K562 (cell line): ENCODE data around the gene CD248. TPM values are rescaled to one million over a fixed set of nuclear protein-coding genes. Genes with fewer than 3 reads are reported as not detected.

Source experiments
- ATAC-seq: fragments of 200-7000 bp; cut with Tn5 transposase; 3 replicates; pipeline ENCODE4 v1.9.1; 2020; ENCODE audit warnings: moderate library complexity
- BruUV-seq: library from RNA; stranded (reverse); fragments of 400-500 nt; replicated peaks from 2 replicates; lab custom pipeline; 2021; lab: Mats Ljungman, UMichigan
- CTCF ChIA-PET: fragments of 300-600 bp; formaldehyde crosslinking; extraction: SDS; loops from one replicate; lab custom pipeline; 2021; ENCODE audit warnings: low intra/inter-chr PET ratio; lab: Yijun Ruan, JAX
- POLR2A ChIA-PET: fragments of 300-600, 350-650 bp; sonication (Branson Sonifier 250); formaldehyde crosslinking; extraction: SDS; loops from one replicate; lab custom pipeline; 2021; ENCODE audit warnings: antibody characterized with exemption, inconsistent platforms; lab: Yijun Ruan, JAX
- DNase-seq, 4 experiments: peaks; one replicate each; pipeline versions ENCODE4 v3.0.0 to v3.0.0-alpha.2; 2011 to 2018; ENCODE audit warnings: low spot score in 3 of 4, mixed read lengths in 3 of 4; ENCODE audit errors: extremely low read depth in 1 of 4
- FAIRE-seq: peaks from 2 replicates; lab custom pipeline; 2011; peaks lifted over from hg19 to GRCh38; lab: Jason Lieb, UNC
- H2AFZ ChIP-seq: 2 replicates; pipeline ENCODE4 v1.6.0; 2011; ENCODE audit warnings: low read depth, low read length, control low read depth, inconsistent platforms
- H3K27ac ChIP-seq: fragments of 200-600 bp; 3 replicates; pipeline ENCODE4 v1.8.0; 2011; ENCODE audit warnings: low read depth, mild to moderate bottlenecking, control low read depth, inconsistent platforms, low read length, moderate library complexity, mixed read lengths; ENCODE audit errors: extremely low read depth
- H3K27me3 ChIP-seq, 2 experiments: fragments of 300-600 bp in 1 of 2; 2 replicates in 1 of 2; 3 replicates in 1 of 2; pipeline versions ENCODE4 v1.6.0 to v1.8.0; 2011; ENCODE audit warnings: inconsistent platforms in 2 of 2, low read length in 2 of 2, mild to moderate bottlenecking in 1 of 2, mixed read lengths in 1 of 2, moderate library complexity in 1 of 2; ENCODE audit not compliant: control insufficient read depth in 2 of 2, insufficient read depth in 2 of 2
- H3K36me3 ChIP-seq: fragments of 300-600 bp; 3 replicates; pipeline ENCODE4 v1.8.0; 2011; ENCODE audit warnings: mild to moderate bottlenecking, low read length, inconsistent platforms; ENCODE audit not compliant: control insufficient read depth, insufficient read depth
- H3K4me1 ChIP-seq, 2 experiments: fragments of 200-600 bp in 1 of 2; replicated peaks in 1 of 2; 2 replicates in 1 of 2; 3 replicates in 1 of 2; pipeline versions ENCODE4 v1.5.1 to v1.8.0; 2011; ENCODE audit warnings: inconsistent platforms in 2 of 2, low read length in 2 of 2, mild to moderate bottlenecking in 1 of 2, mixed read lengths in 1 of 2, moderate library complexity in 1 of 2; ENCODE audit not compliant: control insufficient read depth in 2 of 2, insufficient read depth in 2 of 2
- H3K4me2 ChIP-seq: 2 replicates; pipeline ENCODE4 v1.6.1; 2011; ENCODE audit warnings: low read length, control low read depth, inconsistent platforms, mixed read lengths; ENCODE audit not compliant: insufficient read depth
- H3K4me3 ChIP-seq: fragments of 200-600 bp; sonication (generic), shearing (Covaris generic); 2 replicates; pipeline ENCODE4 v1.5.1; 2016; ENCODE audit warnings: control low read depth, inconsistent platforms
- H3K79me2 ChIP-seq: fragments of 200-600 bp; 3 replicates; pipeline ENCODE4 v1.8.0; 2011; ENCODE audit warnings: low read length, inconsistent platforms; ENCODE audit not compliant: control insufficient read depth, insufficient read depth
- H3K9ac ChIP-seq, 2 experiments: 2 replicates each; pipeline versions ENCODE4 v1.6.0 to v1.6.1; 2011; ENCODE audit warnings: low read depth in 2 of 2, low read length in 2 of 2, control low read depth in 1 of 2, inconsistent platforms in 1 of 2, mild to moderate bottlenecking in 1 of 2, mixed read lengths in 1 of 2; ENCODE audit not compliant: insufficient read depth in 1 of 2
- H3K9me1 ChIP-seq: one replicate; pipeline ENCODE4 v1.6.0; 2011; ENCODE audit warnings: inconsistent platforms, mild to moderate bottlenecking, low read length, moderate library complexity; ENCODE audit not compliant: control insufficient read depth, insufficient read depth
- H3K9me3 ChIP-seq: replicated peaks from 2 replicates; pipeline ENCODE4 v1.5.1; 2011; ENCODE audit warnings: low read depth, low read length, inconsistent platforms; ENCODE audit not compliant: control insufficient read depth, insufficient read depth
- H4K20me1 ChIP-seq: replicated peaks from 2 replicates; pipeline ENCODE4 v1.6.1; 2011; ENCODE audit warnings: low read length, inconsistent platforms, mixed read lengths; ENCODE audit not compliant: control insufficient read depth, insufficient read depth
- ARHGAP35 ChIP-seq: fragments of 450-650 bp; IDR thresholded peaks from 2 replicates; pipeline ENCODE4 v1.6.1; 2018; ENCODE audit not compliant: partially characterized antibody
- MYC ChIP-seq, 2 experiments: fragments of 250-450 bp in 1 of 2; sonication (Bioruptor Pico) in 1 of 2; IDR thresholded peaks; 2 replicates each; pipeline versions ENCODE4 v1.5.1 to v1.6.1; 2012 to 2021; ENCODE audit warnings: low read depth in 2 of 2, borderline replicate concordance in 1 of 2, improper control_type of control experiment in 1 of 2, low read length in 1 of 2, mild to moderate bottlenecking in 1 of 2, moderate library complexity in 1 of 2
- MYNN ChIP-seq, 2 experiments: sonication (generic); formaldehyde crosslinking in 1 of 2; IDR thresholded peaks; 2 replicates each; pipeline versions ENCODE4 v1.5.0 to v1.6.1; 2016 to 2020; ENCODE audit warnings: antibody characterized with exemption in 1 of 2, missing genetic modification reagents in 1 of 2
- SREBF2 ChIP-seq: sonication (generic); formaldehyde crosslinking; IDR thresholded peaks from 2 replicates; pipeline ENCODE4 v1.4.0; 2020; ENCODE audit warnings: mild to moderate bottlenecking, missing genetic modification reagents
- SUPT5H ChIP-seq: fragments of 450-650 bp; IDR thresholded peaks from 2 replicates; pipeline ENCODE4 v1.6.1; 2016
- TAF9B ChIP-seq: fragments of 450-650 bp; IDR thresholded peaks from 2 replicates; pipeline ENCODE4 v1.6.1; 2018; ENCODE audit warnings: mild to moderate bottlenecking; ENCODE audit not compliant: partially characterized antibody
- ZNF696 ChIP-seq: fragments of 250-450 bp; sonication (Bioruptor Pico); conservative IDR thresholded peaks from 2 replicates; pipeline ENCODE4 v1.4.0; 2020; ENCODE audit warnings: mild to moderate bottlenecking, moderate library complexity
- ZNF717 ChIP-seq: fragments of 250-450 bp; sonication (Bioruptor Pico); IDR thresholded peaks from 2 replicates; pipeline ENCODE4 v1.5.0; 2021
- WGBS: fragments of 100-300 bp; shearing (Covaris generic); methylation state at CpG from one replicate; pipeline ENCODE4 v1.1.6; 2016; ENCODE audit warnings: low coverage, mixed read lengths; ENCODE audit not compliant: insufficient coverage; ENCODE audit errors: missing lambda C conversion rate; 5-methylcytosine and 5-hydroxymethylcytosine counted together
- in situ Hi-C: fragments of 300-500 bp; cut with MboI; formaldehyde crosslinking; loops from 4 replicates; pipeline ENCODE4 v1.15.0; 2018; ENCODE audit warnings: inconsistent platforms, mixed read lengths
- intact Hi-C: fragments of 100-400 bp; cut with micrococcal nuclease; formaldehyde crosslinking; loops from 2 replicates; pipeline ENCODE4 v1.14.2; 2022
- polyA plus RNA-seq, 8 experiments: library from polyadenylated mRNA; depleted of rRNA in 4 of 8; stranded (reverse) in 5 of 8; unstranded in 3 of 8; fragments of >200 nt; fragmentation: Nextera tagmentation in 2 of 8; fragmentation: Illumina TruSeq in 1 of 8; extraction: Ambion mirVana in 2 of 8; extraction: Trizol in 1 of 8; gene quantifications; 2 replicates each; pipeline versions ENCODE4 v1.2.1 to v1.2.3, GENCODE V29; 2011 to 2014; ENCODE audit warnings: inconsistent platforms in 1 of 8, missing spikeins in 1 of 8
- total RNA-seq, 7 experiments: library from RNA; depleted of rRNA in 6 of 7; stranded (reverse); fragments of >200 nt in 6 of 7; fragmentation: Illumina TruSeq in 2 of 7; extraction: Trizol in 2 of 7; gene quantifications; 2 replicates each; pipeline versions ENCODE4 v1.2.1 to v1.2.3, GENCODE V29; 2011 to 2021; ENCODE audit warnings: low replicate concordance in 1 of 7
- TF ChIP-seq, protein P1 (sequence below): fragments of 250-450 bp; sonication (Bioruptor Pico); IDR thresholded peaks from 2 replicates; pipeline ENCODE4 v1.4.0; 2020; ENCODE audit warnings: mild to moderate bottlenecking, moderate library complexity
- TF ChIP-seq, protein P2 (sequence below): fragments of 450-650 bp; IDR thresholded peaks from 2 replicates; pipeline ENCODE4 v1.6.1; 2018; ENCODE audit warnings: mild to moderate bottlenecking, low read depth; ENCODE audit not compliant: partially characterized antibody
- TF ChIP-seq, protein P3 (sequence below): fragments of 250-450 bp; sonication (Bioruptor Pico); IDR thresholded peaks from 2 replicates; pipeline ENCODE4 v1.5.0; 2021
- TF ChIP-seq, protein P4 (sequence below): fragments of 450-650 bp; IDR thresholded peaks from 2 replicates; pipeline ENCODE4 v1.7.1; 2018; ENCODE audit warnings: mild to moderate bottlenecking, low read depth; ENCODE audit not compliant: partially characterized antibody

Gene CD248
- total and polyA plus RNA-seq, 9 of the 15 experiments (the other 6 are each of a cell fraction or from before 2014, with no cell fraction given) = 0.09 TPM; not detected in 8

DNA sequence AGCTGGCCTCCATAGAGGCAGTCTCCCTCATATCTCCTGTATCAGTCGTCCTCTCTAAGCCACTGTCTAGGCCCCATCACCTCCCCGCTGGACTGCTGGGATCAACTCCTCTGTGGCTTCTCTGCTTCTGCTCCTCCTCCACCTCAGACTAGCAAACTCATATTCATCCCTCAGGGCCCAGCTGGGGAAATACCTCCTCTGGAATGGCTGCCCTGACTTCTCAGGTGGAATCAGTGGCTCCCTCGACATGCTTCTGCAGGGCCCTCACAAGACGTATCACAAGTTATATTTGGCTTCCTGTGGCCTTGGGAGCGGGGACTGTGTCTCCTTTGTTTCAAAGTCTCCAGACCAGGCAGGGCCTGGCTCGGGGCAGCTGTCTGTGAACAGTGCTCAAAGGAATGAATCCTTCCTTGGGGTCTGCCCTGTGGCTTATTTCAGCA lies 44.7 kb upstream of the CD248 start:
- Histone ChIP-seq H3K27me3 (no peaks in the 10 kb centered on the region), H3K36me3 (peaks cover 42% of the 10 kb centered on the region; the same call in 2 of the 3 replicates), H3K4me2 (no peak overlapping the region), H3K79me2 (peaks cover 3% of the 10 kb centered on the region; the same call in 1 of the 3 replicates), H4K20me1 (peaks cover 23% of the 10 kb centered on the region), H3K4me3 (no peak overlapping the region), H3K27ac (no peak overlapping the region; the same call in 2 of the 3 replicates), H2AFZ (no peak overlapping the region), H3K9ac (peak overlapping the region in 1 of 2 experiments; percentile 0; a peak in 1 of 4 replicates), H3K4me1 (peaks cover 0 to 22% of the 10 kb centered on the region in 2 experiments; a peak in 4 of 5 replicates), H3K9me1 (no peaks in the 10 kb centered on the region), H3K9me3 (no peaks in the 10 kb centered on the region)
- peak; percentile 43 for ATAC-seq
- ChIA-PET POLR2A (interaction anchor here (0.5 to 2.8 kb wide), 9 partner anchors 9 to 303 kb away, joined by 3 to 12 read pairs (median 6); partner anchors contain the start of gene B4GAT1), CTCF (no interaction called here)
- DNase-seq = peak in 3 of 4 experiments; percentile 10 to 56 (median 34)
- intact Hi-C loops (no loop called here), in situ Hi-C loops (no loop called here)
- no TSS peak for BruUV-seq
- 48% methylated on average over 6 of the region's 6 CpGs for WGBS
- FAIRE-seq = no peak
- TF ChIP-seq MYC (IDR thresholded peaks at IDR 0.05; ENCODE audit: low read depth, low read length) (peak; percentile 23; the same call in 1 of the 2 replicates), MYC (CRISPR knock-in tag; IDR thresholded peaks at IDR 0.05; ENCODE audit: borderline replicate concordance, low read depth) (no peak), SREBF2 (CRISPR knock-in tag) (no peak), ZNF696 (0 out of 2 replicates have a peak, but pooled peaks have one; percentile 2), ARHGAP35 (no peak), SUPT5H (peak; percentile 78), MYNN (IDR thresholded peaks at IDR 0.05) (peak; percentile 86), MYNN (CRISPR knock-in tag; IDR thresholded peaks at IDR 0.05) (no peak), ZNF717 (CRISPR knock-in tag) (0 out of 2 replicates have a peak, but pooled peaks have one; percentile 14), TAF9B (no peak)
- TF ChIP-seq, protein P1, sequence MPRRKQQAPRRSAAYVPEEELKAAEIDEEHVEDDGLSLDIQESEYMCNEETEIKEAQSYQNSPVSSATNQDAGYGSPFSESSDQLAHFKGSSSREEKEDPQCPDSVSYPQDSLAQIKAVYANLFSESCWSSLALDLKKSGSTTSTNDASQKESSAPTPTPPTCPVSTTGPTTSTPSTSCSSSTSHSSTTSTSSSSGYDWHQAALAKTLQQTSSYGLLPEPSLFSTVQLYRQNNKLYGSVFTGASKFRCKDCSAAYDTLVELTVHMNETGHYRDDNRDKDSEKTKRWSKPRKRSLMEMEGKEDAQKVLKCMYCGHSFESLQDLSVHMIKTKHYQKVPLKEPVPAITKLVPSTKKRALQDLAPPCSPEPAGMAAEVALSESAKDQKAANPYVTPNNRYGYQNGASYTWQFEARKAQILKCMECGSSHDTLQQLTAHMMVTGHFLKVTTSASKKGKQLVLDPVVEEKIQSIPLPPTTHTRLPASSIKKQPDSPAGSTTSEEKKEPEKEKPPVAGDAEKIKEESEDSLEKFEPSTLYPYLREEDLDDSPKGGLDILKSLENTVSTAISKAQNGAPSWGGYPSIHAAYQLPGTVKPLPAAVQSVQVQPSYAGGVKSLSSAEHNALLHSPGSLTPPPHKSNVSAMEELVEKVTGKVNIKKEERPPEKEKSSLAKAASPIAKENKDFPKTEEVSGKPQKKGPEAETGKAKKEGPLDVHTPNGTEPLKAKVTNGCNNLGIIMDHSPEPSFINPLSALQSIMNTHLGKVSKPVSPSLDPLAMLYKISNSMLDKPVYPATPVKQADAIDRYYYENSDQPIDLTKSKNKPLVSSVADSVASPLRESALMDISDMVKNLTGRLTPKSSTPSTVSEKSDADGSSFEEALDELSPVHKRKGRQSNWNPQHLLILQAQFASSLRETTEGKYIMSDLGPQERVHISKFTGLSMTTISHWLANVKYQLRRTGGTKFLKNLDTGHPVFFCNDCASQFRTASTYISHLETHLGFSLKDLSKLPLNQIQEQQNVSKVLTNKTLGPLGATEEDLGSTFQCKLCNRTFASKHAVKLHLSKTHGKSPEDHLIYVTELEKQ (CRISPR knock-in tag) = no peak
- TF ChIP-seq, protein P2, sequence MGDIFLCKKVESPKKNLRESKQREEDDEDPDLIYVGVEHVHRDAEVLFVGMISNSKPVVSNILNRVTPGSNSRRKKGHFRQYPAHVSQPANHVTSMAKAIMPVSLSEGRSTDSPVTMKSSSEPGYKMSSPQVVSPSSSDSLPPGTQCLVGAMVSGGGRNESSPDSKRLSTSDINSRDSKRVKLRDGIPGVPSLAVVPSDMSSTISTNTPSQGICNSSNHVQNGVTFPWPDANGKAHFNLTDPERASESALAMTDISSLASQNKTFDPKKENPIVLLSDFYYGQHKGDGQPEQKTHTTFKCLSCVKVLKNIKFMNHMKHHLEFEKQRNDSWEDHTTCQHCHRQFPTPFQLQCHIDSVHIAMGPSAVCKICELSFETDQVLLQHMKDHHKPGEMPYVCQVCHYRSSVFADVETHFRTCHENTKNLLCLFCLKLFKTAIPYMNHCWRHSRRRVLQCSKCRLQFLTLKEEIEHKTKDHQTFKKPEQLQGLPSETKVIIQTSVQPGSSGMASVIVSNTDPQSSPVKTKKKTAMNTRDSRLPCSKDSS = no peak
- TF ChIP-seq, protein P3, sequence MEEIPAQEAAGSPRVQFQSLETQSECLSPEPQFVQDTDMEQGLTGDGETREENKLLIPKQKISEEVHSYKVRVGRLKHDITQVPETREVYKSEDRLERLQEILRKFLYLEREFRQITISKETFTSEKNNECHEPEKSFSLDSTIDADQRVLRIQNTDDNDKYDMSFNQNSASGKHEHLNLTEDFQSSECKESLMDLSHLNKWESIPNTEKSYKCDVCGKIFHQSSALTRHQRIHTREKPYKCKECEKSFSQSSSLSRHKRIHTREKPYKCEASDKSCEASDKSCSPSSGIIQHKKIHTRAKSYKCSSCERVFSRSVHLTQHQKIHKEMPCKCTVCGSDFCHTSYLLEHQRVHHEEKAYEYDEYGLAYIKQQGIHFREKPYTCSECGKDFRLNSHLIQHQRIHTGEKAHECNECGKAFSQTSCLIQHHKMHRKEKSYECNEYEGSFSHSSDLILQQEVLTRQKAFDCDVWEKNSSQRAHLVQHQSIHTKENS = no peak
- TF ChIP-seq, protein P4, sequence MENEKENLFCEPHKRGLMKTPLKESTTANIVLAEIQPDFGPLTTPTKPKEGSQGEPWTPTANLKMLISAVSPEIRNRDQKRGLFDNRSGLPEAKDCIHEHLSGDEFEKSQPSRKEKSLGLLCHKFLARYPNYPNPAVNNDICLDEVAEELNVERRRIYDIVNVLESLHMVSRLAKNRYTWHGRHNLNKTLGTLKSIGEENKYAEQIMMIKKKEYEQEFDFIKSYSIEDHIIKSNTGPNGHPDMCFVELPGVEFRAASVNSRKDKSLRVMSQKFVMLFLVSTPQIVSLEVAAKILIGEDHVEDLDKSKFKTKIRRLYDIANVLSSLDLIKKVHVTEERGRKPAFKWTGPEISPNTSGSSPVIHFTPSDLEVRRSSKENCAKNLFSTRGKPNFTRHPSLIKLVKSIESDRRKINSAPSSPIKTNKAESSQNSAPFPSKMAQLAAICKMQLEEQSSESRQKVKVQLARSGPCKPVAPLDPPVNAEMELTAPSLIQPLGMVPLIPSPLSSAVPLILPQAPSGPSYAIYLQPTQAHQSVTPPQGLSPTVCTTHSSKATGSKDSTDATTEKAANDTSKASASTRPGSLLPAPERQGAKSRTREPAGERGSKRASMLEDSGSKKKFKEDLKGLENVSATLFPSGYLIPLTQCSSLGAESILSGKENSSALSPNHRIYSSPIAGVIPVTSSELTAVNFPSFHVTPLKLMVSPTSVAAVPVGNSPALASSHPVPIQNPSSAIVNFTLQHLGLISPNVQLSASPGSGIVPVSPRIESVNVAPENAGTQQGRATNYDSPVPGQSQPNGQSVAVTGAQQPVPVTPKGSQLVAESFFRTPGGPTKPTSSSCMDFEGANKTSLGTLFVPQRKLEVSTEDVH = peak; percentile 49
